GM19043 (cell line): ENCODE measurements around the gene KY.
"Not testable (repeated sequence)": the region's sequence is repeated elsewhere in the genome, so short reads cannot be mapped to it uniquely, and the experiment has no call there.

Source experiments
- ATAC-seq: cut with Tn5 transposase; IDR thresholded peaks from one replicate; pipeline ENCODE4 v1.9.1; 2021; ENCODE audit warnings: low read depth; ENCODE audit not compliant: unreplicated experiment

KY gene

GRCh38 chr3:134606033-134607025, 44.5 kb downstream of the KY start:
- no peak for ATAC-seq

GRCh38 chr3:134605556-134605955, 45.3 kb downstream of the KY start:
- no peak for ATAC-seq

DNA sequence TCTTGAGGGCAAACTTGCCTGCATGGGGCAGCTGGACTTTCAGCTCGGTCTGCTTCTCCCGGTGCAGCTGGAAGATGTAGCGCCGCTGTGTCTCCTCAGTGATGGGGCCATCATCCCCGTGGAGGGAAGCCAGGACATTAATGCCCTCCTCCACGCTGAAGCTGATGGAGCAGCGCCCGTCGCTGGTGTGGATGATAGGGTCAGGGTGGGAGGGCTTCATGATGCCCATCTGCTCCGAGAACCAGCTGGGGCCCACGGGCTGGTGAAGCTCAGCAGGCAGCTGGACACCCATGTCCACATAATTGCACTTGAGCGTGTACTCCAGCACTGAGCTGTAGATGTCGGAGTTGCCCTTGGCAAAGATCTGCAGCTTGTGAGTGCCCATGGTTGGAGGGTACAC, 46.9 kb downstream of the KY start:
- ATAC-seq = no peak

DNA sequence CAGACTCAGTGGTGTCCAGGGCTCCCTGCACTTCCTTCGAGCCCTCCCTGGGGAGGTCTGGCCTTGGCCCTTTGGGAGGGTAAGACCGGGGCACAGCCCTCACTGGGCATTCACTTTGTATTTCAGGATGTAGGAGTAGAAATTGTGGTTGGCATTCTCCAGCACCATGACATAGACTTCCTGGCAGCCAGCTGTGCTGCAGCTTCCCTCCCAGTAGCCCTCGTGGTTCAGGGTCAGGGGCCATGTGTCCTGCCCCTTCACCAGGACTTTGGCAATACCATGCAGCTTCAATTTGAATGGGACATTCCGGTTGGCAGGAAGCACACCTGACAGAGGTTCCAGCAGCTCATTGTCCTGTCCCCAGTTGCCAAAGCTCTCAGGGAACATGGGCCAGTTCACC, 47.3 kb downstream of the KY start:
- ATAC-seq = no peak

- ATAC-seq = no peak
Observed at GRCh38 chr3:134602440-134602814, 48.4 kb downstream of the KY start.

DNA sequence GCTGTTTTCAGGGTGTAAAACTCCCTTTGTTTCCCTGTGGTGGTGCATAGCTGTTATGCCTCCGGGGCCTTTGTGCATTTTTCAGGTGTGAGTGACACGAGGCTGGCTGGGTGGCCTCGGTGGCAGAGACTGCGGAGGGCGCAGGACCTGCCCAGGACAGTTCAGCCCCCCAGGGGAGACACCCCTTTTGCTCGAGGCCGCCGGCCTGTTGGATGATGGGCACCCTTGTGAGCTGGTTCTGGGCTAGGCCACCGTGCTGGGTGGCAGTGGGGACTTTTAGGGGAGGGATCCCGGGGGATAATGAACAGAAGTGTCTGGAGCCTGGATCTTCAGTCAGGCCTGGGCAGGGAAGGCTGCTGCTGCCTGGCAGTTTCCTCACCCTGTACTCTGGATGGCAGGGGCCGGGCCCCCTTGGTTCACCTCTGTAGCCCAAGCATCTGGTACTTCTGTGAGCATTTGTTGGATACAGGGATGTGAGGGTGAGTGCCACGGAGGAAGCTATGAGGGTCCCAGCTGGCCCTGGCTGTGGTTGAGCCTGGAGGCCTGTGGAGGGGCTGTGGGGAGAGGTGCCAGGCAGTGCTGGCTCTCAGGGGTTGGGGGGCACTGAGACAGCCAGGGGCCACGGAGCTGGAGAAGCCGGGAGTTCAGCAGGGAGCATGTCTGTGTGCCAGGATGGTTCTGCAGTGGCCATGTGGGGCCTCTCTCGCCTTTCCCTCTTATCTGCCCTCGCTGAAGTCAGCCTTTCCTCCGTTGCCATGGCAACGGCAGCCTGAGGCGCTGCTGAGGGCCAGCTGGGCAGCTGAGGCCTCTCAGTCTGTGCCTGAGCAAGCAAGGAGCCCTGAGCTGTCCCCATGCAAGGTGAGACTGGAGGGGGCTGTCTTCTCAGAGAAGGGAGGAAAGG, 49.0 kb downstream of the KY start:
- no peak for ATAC-seq

DNA sequence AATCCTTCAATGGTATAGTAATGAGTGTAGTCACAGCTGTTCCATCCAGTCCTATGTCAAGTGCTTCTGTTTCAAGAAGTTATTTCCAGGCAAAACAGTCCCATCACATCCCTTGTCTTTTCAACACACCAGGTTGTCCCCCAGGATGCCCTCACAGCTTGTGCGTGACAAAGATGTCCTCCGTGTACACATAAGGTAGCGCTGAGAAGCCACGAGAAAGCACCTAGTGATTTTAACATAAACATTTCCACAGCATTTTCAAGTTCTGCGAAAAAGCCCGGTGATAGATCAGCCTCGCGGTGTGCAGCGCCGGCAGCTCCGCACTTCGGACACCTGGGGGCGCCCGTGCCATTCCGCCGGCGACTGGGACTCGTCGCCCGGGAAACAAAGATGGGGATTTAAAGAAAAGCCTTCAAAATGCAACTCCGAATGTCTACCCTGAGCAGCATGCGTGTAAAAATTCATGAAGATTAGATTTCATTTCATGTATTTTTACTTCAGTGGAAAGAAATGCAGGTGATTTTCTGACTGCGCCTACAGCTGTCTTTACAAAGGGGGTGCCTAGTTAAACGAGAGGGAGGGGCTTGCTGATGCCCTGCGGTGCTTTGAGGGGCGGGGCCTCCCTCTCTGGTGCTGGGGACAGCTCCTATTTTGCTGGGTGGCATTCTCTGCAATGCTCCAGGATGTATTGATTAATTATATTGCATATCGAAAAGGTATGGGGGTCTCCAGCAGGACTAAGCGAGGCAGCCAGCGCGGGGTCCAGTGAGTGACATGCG, 49.9 kb downstream of the KY start:
- peak; percentile 69 for ATAC-seq

DNA sequence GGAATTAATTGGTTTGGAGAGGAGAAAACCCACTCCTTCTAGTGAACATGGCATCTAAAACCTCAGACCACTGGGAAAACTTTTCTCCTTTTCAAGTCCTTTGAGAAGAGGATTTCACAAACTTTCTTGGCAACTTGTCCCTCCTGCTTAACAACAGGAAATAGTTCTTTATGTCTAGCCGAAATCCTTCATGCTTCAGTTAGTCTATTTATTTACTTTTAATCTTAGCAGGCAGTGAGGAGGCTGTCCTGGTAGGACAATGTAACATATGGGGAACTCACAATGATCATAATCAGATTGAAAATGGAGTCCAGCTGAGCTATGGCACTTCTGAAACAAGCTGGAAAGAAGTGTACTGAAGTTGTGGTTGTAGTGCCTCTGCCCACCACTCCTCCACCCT, 50.6 kb downstream of the KY start:
- no peak for ATAC-seq

- ATAC-seq = no peak
Observed at GRCh38 chr3:134598763-134599545, 51.9 kb downstream of the KY start.

DNA sequence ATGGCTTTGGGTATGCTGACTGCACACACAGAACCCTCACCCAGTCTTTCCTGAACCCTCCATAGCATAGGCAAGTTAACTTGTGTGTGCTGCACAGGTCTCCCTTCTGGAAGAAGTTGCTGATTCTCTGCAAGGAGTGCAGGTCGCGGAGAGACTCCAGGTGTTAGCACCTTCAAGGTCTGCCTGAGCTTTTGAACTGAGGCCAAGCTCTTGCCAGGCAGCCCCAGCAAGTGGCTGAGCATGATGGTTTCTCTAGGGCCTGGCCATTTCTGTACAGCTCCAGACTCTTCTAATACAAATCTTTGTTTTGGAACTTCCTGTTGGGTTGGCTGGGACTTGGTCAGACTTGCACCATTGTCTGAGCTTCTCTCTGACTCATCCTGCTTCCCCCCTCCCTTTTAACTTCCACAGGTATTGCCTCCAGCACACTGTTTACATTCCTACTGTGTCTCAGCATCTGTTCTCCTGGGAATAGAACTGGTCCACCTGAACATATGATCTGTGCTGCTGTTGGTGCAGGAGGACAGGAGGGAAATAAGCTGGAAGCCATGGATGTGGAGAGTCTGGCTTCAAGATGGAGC, 53.3 kb downstream of the KY start:
- no peak for ATAC-seq

GRCh38 chr3:134594986-134595385, 55.8 kb downstream of the KY start:
- not testable (repeated sequence) for ATAC-seq

- no peak for ATAC-seq
Observed at GRCh38 chr3:134594331-134594741, 56.5 kb downstream of the KY start.

- no peak for ATAC-seq
Observed at GRCh38 chr3:134592806-134593205, 58.0 kb downstream of the KY start.

GRCh38 chr3:134590766-134591165, 60.1 kb downstream of the KY start:
- ATAC-seq = no peak

GRCh38 chr3:134579141-134579665, 71.6 kb downstream of the KY start:
- no peak for ATAC-seq

- ATAC-seq = no peak
Observed at GRCh38 chr3:134576831-134577230, 74.0 kb downstream of the KY start.

- no peak for ATAC-seq
Observed at GRCh38 chr3:134576426-134576825, 74.4 kb downstream of the KY start.

- not testable (repeated sequence) for ATAC-seq
Observed at GRCh38 chr3:134569899-134570298, 80.9 kb downstream of the KY start.

DNA sequence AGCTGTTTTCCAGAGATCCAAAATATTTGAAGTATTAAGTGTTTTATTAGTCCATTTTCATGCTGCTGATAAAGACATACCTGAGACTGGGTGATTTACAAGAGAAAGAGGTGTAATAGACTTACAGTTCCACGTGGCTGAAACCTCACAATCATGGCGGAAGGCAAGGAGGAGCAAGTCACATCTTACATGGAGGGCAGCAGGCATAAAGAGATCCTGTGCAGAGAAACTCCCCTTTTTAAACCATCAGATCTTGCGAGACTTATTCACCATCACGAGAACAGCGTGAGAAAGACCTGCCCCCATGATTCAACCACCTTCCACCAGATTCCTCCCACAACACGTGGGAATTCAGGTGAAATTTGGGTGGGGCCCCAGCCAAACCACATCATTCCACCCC, 82.0 kb downstream of the KY start:
- no peak for ATAC-seq
